Dedifferentiated amniotic fluid mesenchymal stem cell (primary cell): ENCODE results near the gene ABI3.

ENCODE experiments used
- DNase-seq: peaks from one replicate; pipeline ENCODE4 v3.0.0-alpha.2; 2016; ENCODE audit errors: extremely low spot score

ABI3 gene

GRCh38 chr17:49197346-49197998 is 13.0 kb upstream of the ABI3 start:
- DNase-seq: no peak

- no peak for DNase-seq
Measured at GRCh38 chr17:49198211-49198610, 12.3 kb upstream of the ABI3 start.

GRCh38 chr17:49200423-49201083 is 10.0 kb upstream of the ABI3 start:
- DNase-seq: no peak

DNA sequence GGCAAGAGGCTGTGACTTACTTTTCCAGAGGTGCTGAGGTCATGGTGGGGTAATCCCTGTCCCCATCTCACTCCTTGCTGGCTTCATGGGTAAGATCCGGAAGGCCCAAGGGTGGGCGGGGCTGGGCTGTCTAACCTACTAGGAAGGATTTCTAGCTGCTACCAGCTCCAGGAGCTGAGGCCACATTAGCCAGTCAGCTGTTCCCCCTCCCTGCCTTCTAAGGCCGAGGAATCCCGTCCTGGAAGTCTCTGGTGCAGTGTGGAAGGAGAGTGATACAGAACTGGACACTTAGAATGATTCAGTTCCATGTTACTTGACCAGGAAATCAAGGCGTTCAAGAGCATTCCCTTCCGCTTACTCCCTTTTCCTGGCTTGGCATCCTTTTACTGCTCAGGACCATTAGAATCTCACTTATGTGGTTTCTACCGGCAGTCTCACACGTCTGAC is 9.0 kb upstream of the ABI3 start:
- DNase-seq: no peak

GRCh38 chr17:49203796-49204195 is 6.7 kb upstream of the ABI3 start:
- DNase-seq: no peak

- no peak for DNase-seq
Measured at GRCh38 chr17:49204516-49204915, 6.0 kb upstream of the ABI3 start.

- DNase-seq: no peak
Measured at GRCh38 chr17:49209061-49209571, 1.4 kb upstream of the ABI3 start.

DNA sequence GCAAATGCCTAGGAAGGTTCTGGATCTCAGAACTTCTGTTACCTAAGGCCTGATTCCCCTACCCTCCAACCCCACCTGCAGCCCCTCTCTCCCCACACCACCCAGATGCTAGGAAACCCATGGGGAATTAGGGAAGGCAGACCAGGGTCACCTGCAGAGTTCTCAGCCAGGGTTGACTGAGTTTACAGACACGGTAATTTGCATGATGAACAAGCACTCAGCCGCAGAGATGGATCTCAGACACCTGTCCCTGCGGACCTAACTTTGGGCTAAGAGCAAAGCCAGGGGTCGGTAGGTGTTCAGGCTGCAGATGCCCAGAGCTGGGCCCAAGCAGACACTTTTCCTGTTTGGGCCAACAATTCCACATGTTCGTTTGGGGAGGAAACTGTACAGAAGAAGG is 2.9 kb downstream of the ABI3 start:
- DNase-seq: no peak

DNA sequence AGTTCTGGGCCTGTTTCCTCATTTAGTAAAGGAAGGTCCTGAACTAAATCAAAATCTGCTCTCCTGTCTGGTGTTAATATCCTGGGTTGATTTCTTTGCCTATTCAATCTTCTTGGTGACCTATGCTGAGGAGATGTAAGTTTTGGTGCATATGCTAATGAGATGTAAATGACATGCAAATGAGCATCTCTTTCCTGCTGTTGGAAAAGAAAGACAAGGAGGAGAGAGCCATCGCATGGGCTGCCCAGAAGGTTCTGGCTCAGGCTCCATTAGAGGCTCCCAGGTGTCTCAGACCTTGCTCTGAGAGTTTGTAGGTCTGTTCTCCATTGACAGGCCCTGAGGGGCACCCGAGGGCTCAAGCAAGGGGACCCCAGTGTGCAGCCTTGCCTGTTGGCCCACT is 3.3 kb downstream of the ABI3 start:
- no peak for DNase-seq

- DNase-seq: no peak
Measured at GRCh38 chr17:49214676-49215360, 4.3 kb downstream of the ABI3 start.

- DNase-seq: no peak
Measured at GRCh38 chr17:49216482-49216881, 6.0 kb downstream of the ABI3 start.

DNA sequence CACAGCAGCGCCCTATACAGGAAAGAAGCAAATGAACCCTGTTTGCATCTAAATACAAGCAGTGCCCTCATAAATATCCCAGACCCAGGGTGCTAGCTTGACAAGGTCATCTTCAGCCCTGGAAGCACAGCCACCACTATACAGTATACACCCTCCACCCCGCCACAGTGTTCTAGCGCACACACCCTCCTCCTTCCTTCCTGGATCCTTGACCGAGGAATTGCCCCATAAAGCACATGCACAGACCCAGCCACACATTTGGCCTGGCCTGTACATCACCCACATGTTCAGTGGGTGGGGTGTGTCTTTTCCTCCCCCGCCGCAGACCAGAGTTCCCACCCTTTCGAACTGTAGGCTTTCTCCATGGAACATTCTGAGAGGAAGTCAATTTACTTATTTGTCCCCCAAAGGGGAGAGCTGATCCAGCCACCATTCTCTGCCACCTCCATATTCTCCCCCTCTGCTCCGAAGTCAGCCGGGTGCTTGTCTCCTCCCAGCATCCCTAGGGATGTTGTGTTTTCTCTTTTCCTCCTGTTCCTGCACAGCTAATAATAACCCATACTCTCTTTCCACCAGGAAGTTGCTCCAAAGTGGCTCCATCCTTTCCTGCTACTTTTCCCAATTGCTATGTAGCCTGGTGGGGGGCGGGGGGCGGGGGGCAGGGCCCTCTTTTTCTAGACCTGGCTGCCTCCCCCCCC is 6.6 kb downstream of the ABI3 start:
- no peak for DNase-seq

GRCh38 chr17:49217651-49218413 is 7.3 kb downstream of the ABI3 start:
- DNase-seq: no peak

DNA sequence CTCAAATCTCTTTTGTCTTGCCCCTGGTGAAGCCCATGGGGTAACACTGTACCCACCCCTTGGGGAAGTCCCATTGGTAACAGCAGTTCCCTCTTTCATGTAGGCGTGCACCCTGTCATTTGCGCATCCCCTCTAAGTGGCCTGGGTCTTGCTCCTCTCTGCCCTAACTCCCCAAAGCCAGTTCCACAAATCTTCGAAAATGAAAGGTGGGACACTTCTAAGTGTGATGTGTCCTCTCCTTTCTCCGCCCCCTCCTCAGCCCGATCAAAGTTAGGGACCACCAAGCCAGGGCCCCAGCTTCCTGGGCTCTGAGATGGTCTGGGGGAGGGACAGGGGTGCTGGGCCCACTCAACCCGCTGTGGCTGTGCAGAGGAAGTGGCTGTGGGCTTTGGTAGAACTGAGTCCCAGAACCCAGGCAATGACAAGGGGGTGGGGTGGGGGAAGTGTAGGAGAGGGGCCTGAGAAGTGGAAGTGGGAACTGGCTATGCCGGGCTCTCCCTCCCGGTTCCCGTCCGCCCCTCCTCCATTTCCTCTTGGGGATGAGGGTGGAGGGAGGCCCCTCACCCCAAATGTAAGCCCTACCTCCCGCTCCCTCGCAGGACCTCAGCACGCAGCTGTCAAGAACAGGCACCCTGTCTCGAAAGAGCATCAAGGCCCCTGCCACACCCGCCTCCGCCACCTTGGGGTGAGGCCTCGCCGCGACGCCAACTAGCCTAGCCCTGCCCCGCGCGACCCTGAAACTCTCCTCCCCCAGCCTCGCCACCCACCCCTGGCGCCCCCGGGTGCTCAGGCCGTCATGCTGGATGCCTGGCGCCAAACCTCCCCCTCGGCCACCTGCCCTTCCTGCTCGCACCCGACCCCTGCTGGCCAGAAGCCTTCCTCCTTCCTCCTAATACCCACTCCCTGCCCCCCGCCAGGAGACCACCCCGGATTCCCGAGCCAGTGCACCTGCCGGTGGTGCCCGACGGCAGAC is 8.7 kb downstream of the ABI3 start:
- no peak for DNase-seq

GRCh38 chr17:49219987-49220386 is 9.5 kb downstream of the ABI3 start:
- DNase-seq: no peak

GRCh38 chr17:49223168-49223516 is 12.6 kb downstream of the ABI3 start:
- DNase-seq: no peak

GRCh38 chr17:49223517-49224197 is 13.2 kb downstream of the ABI3 start:
- DNase-seq: no peak

- no peak for DNase-seq
Measured at GRCh38 chr17:49224198-49224996, 13.9 kb downstream of the ABI3 start.

- DNase-seq: no peak
Measured at GRCh38 chr17:49224997-49225337, 14.5 kb downstream of the ABI3 start.
